CD14-positive monocyte (primary cell): ENCODE measurements around the gene CYTH1. TPM values are rescaled to one million over a fixed set of nuclear protein-coding genes. Genes with fewer than 3 reads are reported as not detected.

Experiments used
- DNase-seq, 3 donors: peaks; one replicate each; pipeline ENCODE4 v3.0.0-alpha.2; 2011 to 2022
- H2AFZ ChIP-seq: 2 replicates; pipeline ENCODE4 v1.6.0; 2012; ENCODE audit warnings: mild to moderate bottlenecking, low read depth, low read length, inconsistent platforms; ENCODE audit not compliant: insufficient read depth, poor library complexity, severe bottlenecking
- H3K27ac ChIP-seq, 2 donors: 1 replicate in 1 of 2; 2 replicates in 1 of 2; pipeline ENCODE4 v1.5.1; 2012 to 2013; ENCODE audit warnings: low read length in 2 of 2, control low read depth in 1 of 2, inconsistent platforms in 1 of 2, low read depth in 1 of 2, mild to moderate bottlenecking in 1 of 2
- H3K27me3 ChIP-seq, 2 donors: one replicate each; pipeline versions ENCODE4 v1.6.0 to v1.6.1; 2011 to 2013; ENCODE audit warnings: low read length in 2 of 2; ENCODE audit not compliant: control insufficient read depth in 2 of 2, insufficient read depth in 2 of 2
- H3K36me3 ChIP-seq, 2 donors: replicated peaks in 1 of 2; 1 replicate in 1 of 2; 2 replicates in 1 of 2; pipeline versions ENCODE4 v1.5.1 to v1.6.1; 2012 to 2013; ENCODE audit warnings: low read length in 2 of 2, control low read depth in 1 of 2, inconsistent platforms in 1 of 2, mild to moderate bottlenecking in 1 of 2; ENCODE audit not compliant: insufficient read depth in 2 of 2, control insufficient read depth in 1 of 2
- H3K4me1 ChIP-seq, 2 donors: 1 replicate in 1 of 2; 2 replicates in 1 of 2; pipeline versions ENCODE4 v1.5.1 to v1.6.1; 2012 to 2013; ENCODE audit warnings: low read length in 2 of 2, control low read depth in 1 of 2, inconsistent platforms in 1 of 2, mild to moderate bottlenecking in 1 of 2, moderate library complexity in 1 of 2; ENCODE audit not compliant: insufficient read depth in 2 of 2, control insufficient read depth in 1 of 2
- H3K4me2 ChIP-seq: replicated peaks from 2 replicates; pipeline ENCODE3; 2012; ENCODE audit warnings: low read length, moderate library complexity, mild to moderate bottlenecking; ENCODE audit not compliant: poor library complexity, severe bottlenecking; ENCODE audit errors: extremely low read depth
- H3K4me3 ChIP-seq, 3 experiments: fragments of 200-600 bp in 1 of 3; sonication (generic) in 1 of 3; replicated peaks in 1 of 3; 1 replicate in 2 of 3; 2 replicates in 1 of 3; pipeline ENCODE4 v1.5.1; 2011 to 2013; ENCODE audit warnings: low read length in 3 of 3, mild to moderate bottlenecking in 3 of 3, control low read depth in 2 of 3, low read depth in 2 of 3, inconsistent platforms in 1 of 3, moderate library complexity in 1 of 3
- H3K79me2 ChIP-seq: 2 replicates; pipeline ENCODE4 v1.6.0; 2012; ENCODE audit warnings: mild to moderate bottlenecking, control low read depth, inconsistent platforms, low read length, moderate library complexity; ENCODE audit not compliant: insufficient read depth
- H3K9ac ChIP-seq: 2 replicates; pipeline ENCODE4 v1.6.0; 2017; ENCODE audit warnings: low read length, mild to moderate bottlenecking; ENCODE audit not compliant: insufficient read depth, poor library complexity, severe bottlenecking
- H3K9me3 ChIP-seq, 2 donors: replicated peaks in 1 of 2; 1 replicate in 1 of 2; 2 replicates in 1 of 2; pipeline versions ENCODE4 v1.5.1 to v1.6.1; 2012 to 2013; ENCODE audit warnings: low read length in 2 of 2, control low read depth in 1 of 2; ENCODE audit not compliant: control insufficient read depth in 1 of 2, insufficient read depth in 1 of 2
- H4K20me1 ChIP-seq: 2 replicates; pipeline ENCODE4 v1.6.0; 2012; ENCODE audit warnings: mild to moderate bottlenecking, low read length, control low read depth, moderate library complexity; ENCODE audit not compliant: insufficient read depth
- H3K27ac Mint-ChIP-seq, 7 donors: one replicate each; pipeline ENCODE4 v1.8.0; 2020; ENCODE audit warnings: mild to moderate bottlenecking in 7 of 7, mixed read lengths in 7 of 7, moderate library complexity in 6 of 7, inconsistent platforms in 2 of 7
- H3K27me3 Mint-ChIP-seq, 3 donors: one replicate each; pipeline ENCODE4 v1.8.0; 2021 to 2022; ENCODE audit warnings: low read depth in 3 of 3, mild to moderate bottlenecking in 3 of 3, mixed read lengths in 3 of 3, moderate library complexity in 3 of 3, inconsistent platforms in 1 of 3
- H3K36me3 Mint-ChIP-seq, 2 donors: one replicate each; pipeline ENCODE4 v1.8.0; 2020; ENCODE audit warnings: mixed read lengths in 2 of 2, inconsistent platforms in 1 of 2, mild to moderate bottlenecking in 1 of 2
- H3K4me1 Mint-ChIP-seq: one replicate; pipeline ENCODE4 v1.8.0; 2020; ENCODE audit warnings: mild to moderate bottlenecking, mixed read lengths
- H3K4me3 Mint-ChIP-seq, 2 donors: one replicate each; pipeline ENCODE4 v1.8.0; 2020; ENCODE audit warnings: mild to moderate bottlenecking in 2 of 2, mixed read lengths in 2 of 2, moderate library complexity in 1 of 2
- H3K9me3 Mint-ChIP-seq, 7 donors: one replicate each; pipeline ENCODE4 v1.8.0; 2020 to 2022; ENCODE audit warnings: mixed read lengths in 7 of 7, mild to moderate bottlenecking in 6 of 7, moderate library complexity in 6 of 7, inconsistent platforms in 2 of 7
- CTCF ChIP-seq: fragments of 200-600 bp; IDR thresholded peaks from one replicate; pipeline ENCODE4 v1.8.0; 2022; ENCODE audit warnings: antibody characterized with exemption, mild to moderate bottlenecking
- WGBS: methylation state at CpG from one replicate; pipeline ENCODE4 v1.1.5; 2013; ENCODE audit warnings: missing lambda C conversion rate; ENCODE audit not compliant: insufficient coverage; 5-methylcytosine and 5-hydroxymethylcytosine counted together
- intact Hi-C, 2 donors: fragments of 100-400 bp; cut with micrococcal nuclease; formaldehyde crosslinking; loops; one replicate each; pipeline versions ENCODE4 v1.15.0 to v1.15.1; 2023
- polyA plus RNA-seq, 3 donors: library from polyadenylated mRNA; depleted of rRNA in 1 of 3; unstranded in 2 of 3; stranded (reverse) in 1 of 3; fragments of 300-500 nt in 2 of 3; fragments of >200 nt in 1 of 3; fragmentation: Illumina TruSeq in 2 of 3; gene quantifications; 1 replicate in 2 of 3; 2 replicates in 1 of 3; pipeline ENCODE4 v1.2.3, GENCODE V29; 2012 to 2021

Gene CYTH1
- polyA plus RNA-seq, 3 donors, result 68.6 to 211 (median 80.9) TPM

GRCh38 chr17:78715876-78716275 is 66.2 kb downstream of the CYTH1 start:
- no peak for TF ChIP-seq CTCF
- H2AFZ ChIP-seq, result no peak overlapping the region
- H3K9ac ChIP-seq, result no peak overlapping the region
- peaks cover 100% of the 10 kb centered on the region for H3K79me2 ChIP-seq
- no peaks in the 10 kb centered on the region for H3K9me3 ChIP-seq
- peaks cover 13 to 14% of the 10 kb centered on the region in 2 donors for H3K36me3 Mint-ChIP-seq
- no peak overlapping the region for H3K4me2 ChIP-seq
- peaks cover 99% of the 10 kb centered on the region for H4K20me1 ChIP-seq
- intact Hi-C loops, result no loop called here
- peak overlapping the region in 6 of 7 donors; percentile 8 to 86 (median 76) for H3K27ac Mint-ChIP-seq
- H3K27me3 Mint-ChIP-seq, result peaks cover 0 to 1% (median 0%) of the 10 kb centered on the region in 3 donors
- no peak for DNase-seq
- WGBS, result no CpG with 5 or more reads among the region's 1 CpG
- no peak overlapping the region for H3K4me3 Mint-ChIP-seq
- H3K27me3 ChIP-seq, result no peaks in the 10 kb centered on the region
- H3K36me3 ChIP-seq, result peaks cover 0 to 4% of the 10 kb centered on the region in 2 donors
- peaks cover 0 to 2% (median 0%) of the 10 kb centered on the region in 7 donors for H3K9me3 Mint-ChIP-seq
- peaks cover 82% of the 10 kb centered on the region for H3K4me1 Mint-ChIP-seq
- H3K4me1 ChIP-seq, result peaks cover 61 to 66% of the 10 kb centered on the region in 2 donors
- peak overlapping the region; percentile 34 to 57 for H3K27ac ChIP-seq
- H3K4me3 ChIP-seq, result no peak overlapping the region

GRCh38 chr17:78715000-78715771 is 66.9 kb downstream of the CYTH1 start:
- Histone ChIP-seq H3K4me2 (no peak overlapping the region), H3K27ac (peak overlapping the region; percentile 34 to 57), H3K79me2 (peaks cover 100% of the 10 kb centered on the region), H3K9me3 (no peaks in the 10 kb centered on the region), H2AFZ (no peak overlapping the region), H3K4me3 (no peak overlapping the region), H4K20me1 (peaks cover 99% of the 10 kb centered on the region), H3K4me1 (peaks cover 56 to 59% of the 10 kb centered on the region in 2 donors), H3K9ac (no peak overlapping the region), H3K36me3 (peaks cover under 1 to 4% of the 10 kb centered on the region in 2 donors), H3K27me3 (no peaks in the 10 kb centered on the region)
- Mint-ChIP-seq H3K27me3 (peaks cover 0 to 1% (median 0%) of the 10 kb centered on the region in 3 donors), H3K36me3 (peaks cover 16 to 18% of the 10 kb centered on the region in 2 donors), H3K9me3 (peaks cover 0 to 2% (median 0%) of the 10 kb centered on the region in 7 donors), H3K4me3 (no peak overlapping the region), H3K4me1 (peaks cover 77% of the 10 kb centered on the region), H3K27ac (peak overlapping the region in 5 of 7 donors; percentile 33 to 86 (median 78))
- 81% methylated on average over 8 of the region's 14 CpGs for WGBS
- TF ChIP-seq CTCF, result no peak
- DNase-seq, result no peak
- intact Hi-C loops, result no loop called here
